Erythroblast (primary cell): ENCODE results near the gene GCN1.

Source experiments
- GATA1 ChIP-seq: IDR thresholded peaks from 2 replicates; pipeline ENCODE4 v1.6.1; 2011; ENCODE audit warnings: low read depth, mild to moderate bottlenecking, control low read depth, low read length, moderate library complexity
- POLR2A ChIP-seq: IDR thresholded peaks from 2 replicates; pipeline ENCODE4 v1.6.1; 2011; ENCODE audit warnings: mild to moderate bottlenecking, low read length

- TF ChIP-seq POLR2A (no peak), GATA1 (no peak)
Observed at GRCh38 chr12:120136093-120136770, 58.3 kb downstream of the GCN1 start.
